GM13976 (cell line): ENCODE measurements around the gene GABBR2.

ENCODE experiments used
- DNase-seq: peaks from one replicate; pipeline ENCODE4 v3.0.0; 2012; ENCODE audit warnings: low spot score
- in situ Hi-C: fragments of 300-500 bp; cut with MboI; formaldehyde crosslinking; loops from one replicate; pipeline ENCODE4 v1.12.0; 2022; ENCODE audit warnings: low sequenced_read_pairs, mixed read lengths, inconsistent platforms; ENCODE audit not compliant: unreplicated experiment
- TF ChIP-seq, protein P1 (sequence below): IDR thresholded peaks from 2 replicates; pipeline ENCODE4 v1.5.1; 2012; ENCODE audit warnings: borderline replicate concordance, mild to moderate bottlenecking; ENCODE audit not compliant: insufficient read depth; ENCODE audit errors: extremely low read depth, missing control alignments, control extremely low read depth

Gene GABBR2

GRCh38 chr9:98702340-98702739, 6.4 kb downstream of the GABBR2 start:
- in situ Hi-C loops: no loop called here
- TF ChIP-seq, protein P1, sequence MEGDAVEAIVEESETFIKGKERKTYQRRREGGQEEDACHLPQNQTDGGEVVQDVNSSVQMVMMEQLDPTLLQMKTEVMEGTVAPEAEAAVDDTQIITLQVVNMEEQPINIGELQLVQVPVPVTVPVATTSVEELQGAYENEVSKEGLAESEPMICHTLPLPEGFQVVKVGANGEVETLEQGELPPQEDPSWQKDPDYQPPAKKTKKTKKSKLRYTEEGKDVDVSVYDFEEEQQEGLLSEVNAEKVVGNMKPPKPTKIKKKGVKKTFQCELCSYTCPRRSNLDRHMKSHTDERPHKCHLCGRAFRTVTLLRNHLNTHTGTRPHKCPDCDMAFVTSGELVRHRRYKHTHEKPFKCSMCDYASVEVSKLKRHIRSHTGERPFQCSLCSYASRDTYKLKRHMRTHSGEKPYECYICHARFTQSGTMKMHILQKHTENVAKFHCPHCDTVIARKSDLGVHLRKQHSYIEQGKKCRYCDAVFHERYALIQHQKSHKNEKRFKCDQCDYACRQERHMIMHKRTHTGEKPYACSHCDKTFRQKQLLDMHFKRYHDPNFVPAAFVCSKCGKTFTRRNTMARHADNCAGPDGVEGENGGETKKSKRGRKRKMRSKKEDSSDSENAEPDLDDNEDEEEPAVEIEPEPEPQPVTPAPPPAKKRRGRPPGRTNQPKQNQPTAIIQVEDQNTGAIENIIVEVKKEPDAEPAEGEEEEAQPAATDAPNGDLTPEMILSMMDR: no peak
- no peak for DNase-seq

DNA sequence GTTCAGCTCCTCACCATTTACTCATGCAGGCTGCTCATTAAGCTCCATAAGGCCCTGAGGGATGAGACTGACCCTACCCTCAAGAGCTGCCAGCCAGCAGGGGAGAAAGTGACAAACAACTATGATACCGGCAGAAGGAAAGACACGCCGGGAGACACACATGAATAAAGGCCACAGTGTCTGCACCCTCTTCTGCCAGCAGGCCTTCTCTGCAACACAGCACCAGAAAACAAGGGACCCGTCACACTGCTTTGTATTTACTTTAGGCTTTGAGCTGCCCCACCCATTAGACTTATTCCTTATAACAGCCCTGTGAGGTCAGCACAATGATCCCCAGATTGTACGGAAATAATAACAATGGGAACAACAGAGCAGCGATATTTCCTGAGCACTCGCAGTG, 7.2 kb downstream of the GABBR2 start:
- no peak for DNase-seq
- TF ChIP-seq, protein P1: no peak
- in situ Hi-C loops: no loop called here

DNA sequence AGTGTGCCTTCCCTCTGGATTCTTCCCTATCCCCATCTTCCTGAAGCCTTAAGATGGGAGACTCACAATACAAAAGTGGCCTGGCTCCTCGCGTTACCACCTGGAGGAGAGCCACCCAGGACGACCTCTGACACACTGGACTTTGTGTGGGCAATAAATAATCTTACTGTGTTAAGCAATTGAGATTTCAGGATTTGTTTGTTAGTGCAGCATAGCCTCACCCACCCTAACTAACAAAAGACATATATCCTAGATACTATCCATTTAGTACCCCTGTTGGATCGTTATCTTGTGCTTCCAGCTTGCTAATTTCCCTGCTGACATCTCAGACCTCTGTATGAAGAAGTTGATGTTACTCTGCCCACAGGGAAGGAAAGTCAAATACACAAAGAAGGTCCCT, 7.9 kb downstream of the GABBR2 start:
- DNase-seq: no peak
- in situ Hi-C loops: no loop called here
- TF ChIP-seq, protein P1: no peak

DNA sequence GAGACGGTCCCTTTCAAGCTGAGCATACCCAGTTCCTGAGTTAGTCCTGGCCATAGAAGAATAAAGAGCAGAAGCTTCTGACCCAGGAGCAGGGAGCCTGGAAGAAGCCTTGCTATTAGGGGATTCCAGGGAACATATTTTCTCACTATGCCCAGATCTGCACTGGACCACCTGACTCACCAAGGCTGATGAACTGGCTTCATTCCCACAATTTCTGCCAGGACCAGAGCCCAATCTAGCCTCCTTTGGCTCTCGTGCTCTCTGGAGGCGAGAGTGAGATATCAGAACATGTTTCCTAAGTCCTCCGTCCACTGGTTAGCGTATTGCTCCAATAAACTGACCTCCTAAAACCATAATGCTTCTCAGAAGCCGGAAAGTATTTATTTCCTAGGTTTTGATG, 9.9 kb downstream of the GABBR2 start:
- in situ Hi-C loops: no loop called here
- TF ChIP-seq, protein P1: no peak
- DNase-seq: no peak

GRCh38 chr9:98694943-98695342, 13.8 kb downstream of the GABBR2 start:
- no peak for DNase-seq
- TF ChIP-seq, protein P1: no peak
- in situ Hi-C loops: no loop called here

GRCh38 chr9:98692392-98692791, 16.3 kb downstream of the GABBR2 start:
- TF ChIP-seq, protein P1: no peak
- in situ Hi-C loops: no loop called here

GRCh38 chr9:98691890-98692289, 16.8 kb downstream of the GABBR2 start:
- in situ Hi-C loops: no loop called here
- no peak for DNase-seq
- TF ChIP-seq, protein P1: no peak

More at GRCh38 chr9:98692392-98692791, 16.3 kb downstream of the GABBR2 start:
- DNase-seq: no peak
